Tibial nerve (tissue), 4 donors: ENCODE data around the gene TTC33. TPM values are rescaled to one million over a fixed set of nuclear protein-coding genes. Genes with fewer than 3 reads are reported as not detected.
"Not testable (repeated sequence)": the region's sequence is repeated elsewhere in the genome, so short reads cannot be mapped to it uniquely, and the experiment has no call there.

Source experiments
- DNase-seq, 2 donors: peaks; one replicate each; pipeline ENCODE4 v3.0.0-alpha.2; 2019; ENCODE audit warnings: low spot score in 2 of 2
- H3K27ac ChIP-seq, 4 donors: fragments of 200-600 bp; sonication (generic) in 3 of 4; one replicate each; pipeline ENCODE4 v1.5.1; 2017 to 2019; ENCODE audit warnings: mild to moderate bottlenecking in 1 of 4
- H3K27me3 ChIP-seq, 2 donors: fragments of 200-600 bp; sonication (generic) in 1 of 2; one replicate each; pipeline versions ENCODE4 v1.5.1 to v1.6.0; 2017 to 2019
- H3K36me3 ChIP-seq, 3 donors: fragments of 200-600 bp; sonication (generic); one replicate each; pipeline ENCODE4 v1.5.1; 2018 to 2019
- H3K4me1 ChIP-seq, 4 donors: fragments of 200-600 bp; sonication (generic) in 3 of 4; one replicate each; pipeline ENCODE4 v1.5.1; 2017 to 2019
- H3K4me3 ChIP-seq, 4 donors: fragments of 200-600 bp; sonication (generic) in 3 of 4; one replicate each; pipeline ENCODE4 v1.5.1; 2017 to 2019; ENCODE audit warnings: mild to moderate bottlenecking in 1 of 4, moderate library complexity in 1 of 4
- H3K9me3 ChIP-seq, 4 donors: fragments of 200-600 bp; sonication (generic) in 3 of 4; one replicate each; pipeline ENCODE4 v1.5.1; 2017 to 2019
- CTCF ChIP-seq, 5 experiments: fragments of 200-600 bp in 3 of 5; fragments of 450-650 bp in 2 of 5; sonication (generic) in 3 of 5; IDR thresholded peaks; one replicate each; pipeline ENCODE4 v1.5.1; 2016 to 2019; ENCODE audit warnings: antibody characterized with exemption in 5 of 5, mild to moderate bottlenecking in 3 of 5, moderate library complexity in 2 of 5
- EP300 ChIP-seq, 2 donors: sonication (generic); formaldehyde crosslinking; IDR thresholded peaks; one replicate each; pipeline ENCODE4 v1.6.1; 2017; ENCODE audit warnings: antibody characterized with exemption in 2 of 2, mild to moderate bottlenecking in 1 of 2
- POLR2A ChIP-seq, 2 donors: fragments of 450-650 bp; IDR thresholded peaks; one replicate each; pipeline ENCODE4 v1.6.1; 2017; ENCODE audit warnings: antibody characterized with exemption in 2 of 2, mild to moderate bottlenecking in 2 of 2, moderate library complexity in 2 of 2
- WGBS, 2 donors: methylation state at CpG; one replicate each; pipeline ENCODE4 v1.1.5; 2018; 5-methylcytosine and 5-hydroxymethylcytosine counted together
- total RNA-seq, 4 donors: library from RNA; depleted of rRNA; stranded (reverse); fragments of >200 nt; gene quantifications; one replicate each; pipeline ENCODE4 v1.1.0, GENCODE V29; 2016

Gene TTC33
- total RNA-seq, 4 donors from 2014 or later = 11.4 to 27.1 (median 19.9) TPM

- no peak for DNase-seq
- Histone ChIP-seq H3K4me3 (no peak overlapping the region), H3K9me3 (peaks cover 0 to 8% (median 2%) of the 10 kb centered on the region in 4 donors), H3K36me3 (peaks cover 0 to 16% (median 0%) of the 10 kb centered on the region in 3 donors), H3K27me3 (no peaks in the 10 kb centered on the region), H3K27ac (no peak overlapping the region), H3K4me1 (peaks cover 0 to 40% (median 17%) of the 10 kb centered on the region in 4 donors)
- WGBS, 2 donors = 61 to 71% methylated on average over 3 of the region's 3 CpGs
- no peak for TF ChIP-seq EP300 (IDR thresholded peaks at IDR 0.05)
- TF ChIP-seq CTCF (IDR thresholded peaks at IDR 0.05) = no peak
- no peak for TF ChIP-seq POLR2A (IDR thresholded peaks at IDR 0.05)
Observed at GRCh38 chr5:40791715-40792139, 36.0 kb upstream of the TTC33 start.

- 48 to 54% methylated on average over 3 of the region's 3 CpGs for WGBS, 2 donors
- H3K4me1 ChIP-seq = peaks cover 0 to 34% (median 13%) of the 10 kb centered on the region in 4 donors
- peaks cover 0 to 8% (median 2%) of the 10 kb centered on the region in 4 donors for H3K9me3 ChIP-seq
- DNase-seq = no peak
- H3K36me3 ChIP-seq = peaks cover 0 to 16% (median 0%) of the 10 kb centered on the region in 3 donors
- no peak overlapping the region for H3K4me3 ChIP-seq
- no peaks in the 10 kb centered on the region for H3K27me3 ChIP-seq
- TF ChIP-seq EP300 (IDR thresholded peaks at IDR 0.05) = no peak
- H3K27ac ChIP-seq = no peak overlapping the region
Observed at GRCh38 chr5:40790947-40791593, 35.3 kb upstream of the TTC33 start.

DNA sequence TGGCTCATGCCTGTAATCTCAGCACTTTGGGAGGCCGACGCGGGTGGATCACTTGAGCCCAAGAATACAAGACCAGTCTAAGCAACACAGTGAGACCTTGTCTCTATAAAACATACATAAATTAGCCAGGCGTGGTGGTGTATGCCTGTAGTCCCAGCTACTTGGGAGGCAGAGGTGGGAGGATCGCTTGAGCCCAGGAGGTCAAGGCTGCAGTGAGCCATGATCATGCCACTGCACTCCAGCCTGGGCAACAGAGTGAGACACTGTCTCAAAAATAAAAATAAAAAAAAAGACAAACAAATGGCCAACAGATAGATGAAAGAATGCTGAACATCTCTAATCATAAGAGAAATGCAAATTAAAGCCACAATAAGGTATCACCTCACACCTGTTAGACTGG is 33.2 kb upstream of the TTC33 start:
- peaks cover 0 to 29% (median 7%) of the 10 kb centered on the region in 4 donors for H3K4me1 ChIP-seq
- 97 to 99% methylated on average over 5 of the region's 5 CpGs for WGBS, 2 donors
- H3K27ac ChIP-seq, H3K9me3 ChIP-seq, H3K4me3 ChIP-seq, H3K27me3 ChIP-seq, DNase-seq: not testable (repeated sequence)
- peaks cover 0 to 16% (median 0%) of the 10 kb centered on the region in 3 donors for H3K36me3 ChIP-seq

- no peak overlapping the region for H3K27ac ChIP-seq
- DNase-seq = no peak
- H3K9me3 ChIP-seq = peaks cover 0 to 8% (median 2%) of the 10 kb centered on the region in 4 donors
- peaks cover 0 to 16% (median 0%) of the 10 kb centered on the region in 3 donors for H3K36me3 ChIP-seq
- no peaks in the 10 kb centered on the region for H3K27me3 ChIP-seq
- peaks cover 0 to 29% (median 7%) of the 10 kb centered on the region in 4 donors for H3K4me1 ChIP-seq
- H3K4me3 ChIP-seq = no peak overlapping the region
- WGBS, 2 donors = 86 to 100% methylated on average over 1 of the region's 1 CpG
- no peak for TF ChIP-seq POLR2A (IDR thresholded peaks at IDR 0.05)
- no peak for TF ChIP-seq CTCF (IDR thresholded peaks at IDR 0.05)
- no peak for TF ChIP-seq EP300 (IDR thresholded peaks at IDR 0.05)
Observed at GRCh38 chr5:40787986-40788385, 32.2 kb upstream of the TTC33 start.

DNA sequence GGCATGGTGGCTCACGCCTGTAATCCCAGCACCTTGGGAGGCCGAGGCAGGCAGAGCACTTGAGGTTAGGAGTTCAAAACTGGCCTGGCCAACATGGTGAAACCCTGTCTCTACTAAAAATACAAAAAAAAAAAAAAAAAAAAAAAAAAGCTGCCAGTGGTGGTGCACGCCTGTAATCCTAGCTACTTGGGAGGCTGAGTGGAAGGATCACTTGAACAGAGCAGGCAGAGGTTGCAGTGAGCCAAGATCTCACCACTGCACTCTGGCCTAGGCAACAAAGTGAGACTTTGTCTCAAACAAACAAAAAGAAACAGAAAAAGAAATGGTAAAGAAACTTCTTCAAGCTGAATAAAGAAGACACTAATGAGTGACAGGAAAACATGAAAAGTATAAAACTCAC is 30.9 kb upstream of the TTC33 start:
- not testable (repeated sequence) for H3K9me3 ChIP-seq, H3K27me3 ChIP-seq, H3K4me3 ChIP-seq, DNase-seq, H3K27ac ChIP-seq
- Histone ChIP-seq H3K36me3 (peaks cover 0 to 16% (median 0%) of the 10 kb centered on the region in 3 donors), H3K4me1 (peaks cover 0 to 35% (median 6%) of the 10 kb centered on the region in 4 donors)
- 100% methylated on average over 3 of the region's 3 CpGs for WGBS, 2 donors

DNA sequence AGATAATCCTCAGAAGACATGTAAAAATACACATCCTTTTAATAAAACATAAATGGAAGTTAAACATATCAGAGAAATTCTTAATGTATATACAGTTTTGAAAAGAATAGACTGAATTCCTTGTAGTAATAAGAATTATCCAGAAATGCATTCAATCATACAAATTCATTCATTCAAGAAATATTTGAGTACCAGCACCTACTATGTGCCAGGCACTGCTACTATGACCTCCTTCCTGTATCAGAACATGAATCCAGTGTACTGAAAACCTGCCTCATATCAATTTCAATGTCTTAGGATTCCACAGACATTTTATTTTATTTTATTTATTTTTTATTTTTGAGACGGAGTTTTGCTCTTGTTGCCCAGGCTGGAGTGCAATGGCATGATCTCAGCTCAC is 29.2 kb upstream of the TTC33 start:
- no peak overlapping the region for H3K27ac ChIP-seq
- no peak for DNase-seq
- no peak for TF ChIP-seq EP300 (IDR thresholded peaks at IDR 0.05)
- no peak for TF ChIP-seq POLR2A (IDR thresholded peaks at IDR 0.05)
- no peak for TF ChIP-seq CTCF (IDR thresholded peaks at IDR 0.05)
- 84 to 89% methylated on average over 1 of the region's 1 CpG for WGBS, 2 donors
- no peak overlapping the region for H3K4me3 ChIP-seq
- H3K4me1 ChIP-seq = peaks cover 0 to 27% (median 3%) of the 10 kb centered on the region in 4 donors
- peaks cover 0 to 8% (median 2%) of the 10 kb centered on the region in 4 donors for H3K9me3 ChIP-seq
- H3K27me3 ChIP-seq = no peaks in the 10 kb centered on the region
- H3K36me3 ChIP-seq = peaks cover 0 to 16% (median 0%) of the 10 kb centered on the region in 3 donors
